Breast epithelium (tissue), 3 donors: ENCODE measurements around the gene AK8.

Experiments
- POLR2A ChIP-seq: fragments of 450-650 bp; IDR thresholded peaks from one replicate; pipeline ENCODE4 v1.6.1; 2016; ENCODE audit warnings: antibody characterized with exemption, mild to moderate bottlenecking, moderate library complexity
- TF ChIP-seq, protein P1 (sequence below), 3 donors: fragments of 450-650 bp; IDR thresholded peaks; one replicate each; pipeline ENCODE4 v1.5.1; 2016 to 2017; ENCODE audit warnings: antibody characterized with exemption in 3 of 3, mild to moderate bottlenecking in 3 of 3, moderate library complexity in 3 of 3

DNA sequence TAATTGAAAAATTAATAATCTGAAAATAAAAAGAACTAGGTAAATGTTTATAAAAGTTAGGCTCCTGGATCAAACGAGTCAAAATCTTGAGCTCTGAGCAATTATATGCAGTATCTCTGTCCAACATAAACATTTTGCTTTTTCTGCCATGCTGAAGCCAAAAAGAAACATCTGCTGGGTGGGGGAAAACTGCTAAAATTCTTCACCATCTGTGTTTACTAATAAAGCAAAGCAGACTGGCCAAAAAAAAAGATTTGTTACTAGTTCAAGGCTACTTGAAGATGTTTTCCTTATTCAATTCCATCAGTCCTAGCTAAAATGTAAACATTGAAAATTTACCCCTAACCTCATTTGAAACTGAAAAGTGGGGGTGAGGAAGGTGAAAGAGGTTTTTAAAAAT, 178.1 kb downstream of the AK8 start:
- TF ChIP-seq, protein P1, sequence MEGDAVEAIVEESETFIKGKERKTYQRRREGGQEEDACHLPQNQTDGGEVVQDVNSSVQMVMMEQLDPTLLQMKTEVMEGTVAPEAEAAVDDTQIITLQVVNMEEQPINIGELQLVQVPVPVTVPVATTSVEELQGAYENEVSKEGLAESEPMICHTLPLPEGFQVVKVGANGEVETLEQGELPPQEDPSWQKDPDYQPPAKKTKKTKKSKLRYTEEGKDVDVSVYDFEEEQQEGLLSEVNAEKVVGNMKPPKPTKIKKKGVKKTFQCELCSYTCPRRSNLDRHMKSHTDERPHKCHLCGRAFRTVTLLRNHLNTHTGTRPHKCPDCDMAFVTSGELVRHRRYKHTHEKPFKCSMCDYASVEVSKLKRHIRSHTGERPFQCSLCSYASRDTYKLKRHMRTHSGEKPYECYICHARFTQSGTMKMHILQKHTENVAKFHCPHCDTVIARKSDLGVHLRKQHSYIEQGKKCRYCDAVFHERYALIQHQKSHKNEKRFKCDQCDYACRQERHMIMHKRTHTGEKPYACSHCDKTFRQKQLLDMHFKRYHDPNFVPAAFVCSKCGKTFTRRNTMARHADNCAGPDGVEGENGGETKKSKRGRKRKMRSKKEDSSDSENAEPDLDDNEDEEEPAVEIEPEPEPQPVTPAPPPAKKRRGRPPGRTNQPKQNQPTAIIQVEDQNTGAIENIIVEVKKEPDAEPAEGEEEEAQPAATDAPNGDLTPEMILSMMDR (IDR thresholded peaks at IDR 0.05) = no peak
- TF ChIP-seq POLR2A = no peak
